Sigmoid colon (tissue), 4 donors: ENCODE measurements around the gene MEGF6.

ENCODE experiments used
- CTCF ChIP-seq, 4 experiments: fragments of 450-650 bp in 3 of 4; fragments of 200-600 bp in 1 of 4; IDR thresholded peaks; one replicate each; pipeline ENCODE4 v1.5.1; 2016 to 2019; ENCODE audit warnings: antibody characterized with exemption in 4 of 4, mild to moderate bottlenecking in 3 of 4, moderate library complexity in 2 of 4
- EP300 ChIP-seq, 4 donors: sonication (generic); formaldehyde crosslinking; IDR thresholded peaks; one replicate each; pipeline ENCODE4 v1.6.1; 2017; ENCODE audit warnings: antibody characterized with exemption in 4 of 4

DNA sequence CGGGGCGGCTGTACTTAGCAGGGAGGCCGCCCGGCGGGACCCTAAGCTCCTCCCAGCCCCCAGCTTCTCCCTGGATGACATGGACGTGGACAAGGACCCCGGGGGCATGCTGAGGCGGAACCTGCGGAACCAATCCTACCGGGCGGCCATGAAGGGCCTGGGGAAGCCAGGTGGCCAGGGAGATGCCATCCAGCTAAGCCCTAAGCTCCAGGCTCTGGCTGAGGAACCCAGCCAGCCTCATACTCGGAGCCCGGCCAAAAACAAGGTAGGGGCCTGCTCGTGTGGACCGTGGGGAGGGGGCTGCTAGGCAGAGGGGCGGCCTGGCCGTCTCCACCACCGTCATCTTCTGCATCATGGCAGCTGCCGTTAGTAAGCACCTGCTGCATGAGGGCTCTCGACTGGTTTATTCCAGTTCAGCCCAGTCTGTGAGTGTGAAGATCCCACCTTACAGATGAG, 147.9 kb downstream of the MEGF6 start:
- TF ChIP-seq EP300 (IDR thresholded peaks at IDR 0.05), result no peak
- no peak for TF ChIP-seq CTCF (IDR thresholded peaks at IDR 0.05)
